Right ventricle myocardium inferior (tissue), 1 donor: ENCODE measurements around the gene TRIO. TPM values are rescaled to one million over a fixed set of nuclear protein-coding genes. Genes with fewer than 3 reads are reported as not detected.

Experiments used
- ATAC-seq: fragments of 200-7000 bp; cut with Tn5 transposase; one replicate; pipeline ENCODE4 v1.9.1; 2020; ENCODE audit warnings: mild to moderate bottlenecking, moderate library complexity
- DNase-seq: peaks from one replicate; pipeline ENCODE4 v3.0.0; 2021; ENCODE audit errors: missing footprints
- intact Hi-C: fragments of 100-400 bp; cut with DNase I; formaldehyde crosslinking; loops from one replicate; pipeline ENCODE4 v1.11.0; 2022
- total RNA-seq: library from RNA; stranded (reverse); fragmentation: NEBNext Ultra II Directional; extraction: Animal tissue kit (Norgen Biotek cat#: 25700); gene quantifications from one replicate; pipeline ENCODE4 v1.2.1, GENCODE V29; 2021
- donor health status: DM: no; HTN: yes; CAD: no; lungs with severe emphysema.

The TRIO gene
- total RNA-seq, 1 donor from 2014 or later: 56.9 TPM

DNA sequence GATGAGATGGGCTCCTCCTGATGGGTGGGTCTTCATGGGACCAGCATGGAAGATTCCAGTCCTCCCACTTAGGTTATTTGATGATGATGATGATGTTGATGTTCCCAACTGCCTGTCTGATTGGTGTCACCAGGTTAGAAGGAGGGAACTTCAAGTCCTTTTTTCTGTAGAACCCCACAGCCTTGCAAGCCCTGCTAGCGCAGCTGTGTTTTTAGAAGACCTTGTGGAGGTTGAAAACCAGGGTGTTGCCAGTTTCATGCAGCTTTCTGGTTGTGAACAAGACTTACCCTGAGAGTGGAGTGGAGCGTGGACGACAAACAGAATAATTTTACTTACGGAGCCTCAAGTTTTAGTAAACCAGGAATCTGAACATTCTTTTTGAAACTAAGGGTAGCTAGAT, 83.0 kb downstream of the TRIO start:
- intact Hi-C loops: no loop called here
- DNase-seq (no peak), ATAC-seq (no peak)

DNA sequence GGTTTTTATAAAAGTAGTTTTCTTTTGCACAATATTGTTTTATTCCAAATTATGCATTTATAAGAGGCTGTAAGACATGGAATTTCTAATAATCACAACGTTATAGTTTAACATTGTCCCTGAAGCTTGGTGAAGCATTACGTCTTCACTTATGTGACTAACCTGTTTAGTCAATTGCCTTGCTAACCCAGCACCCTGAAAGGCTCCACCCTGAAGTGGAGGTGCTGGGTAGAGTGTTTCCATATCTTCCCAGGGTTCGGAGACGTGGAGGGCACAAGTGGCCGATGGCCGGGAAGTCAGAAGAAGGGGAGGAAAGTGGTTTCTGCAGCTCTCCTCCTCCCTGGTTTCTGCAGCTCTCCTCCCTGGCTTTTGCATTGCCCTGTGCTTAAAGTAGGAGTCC, 83.4 kb downstream of the TRIO start:
- no peak for ATAC-seq
- DNase-seq: no peak
- intact Hi-C loops: no loop called here

DNA sequence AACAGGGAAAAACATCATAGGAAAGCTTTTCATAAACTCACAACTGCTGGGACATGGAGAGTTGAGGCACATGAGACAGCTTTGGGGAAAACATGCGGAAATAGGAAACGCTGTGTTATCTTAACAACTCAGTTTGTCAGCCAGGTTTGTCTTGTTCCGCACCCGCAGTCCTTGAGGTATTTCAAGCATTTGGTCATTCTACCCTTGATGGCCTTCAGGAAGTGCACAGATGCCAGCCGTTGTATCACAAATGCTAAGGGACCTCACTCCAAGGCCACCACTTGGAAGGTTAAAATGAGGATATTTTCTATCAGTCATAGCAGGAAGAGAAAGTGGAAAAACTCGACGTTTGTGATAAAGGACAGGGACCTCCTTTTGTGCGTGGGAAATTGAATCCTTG, 83.8 kb downstream of the TRIO start:
- ATAC-seq: no peak
- DNase-seq: no peak
- intact Hi-C loops: no loop called here

DNA sequence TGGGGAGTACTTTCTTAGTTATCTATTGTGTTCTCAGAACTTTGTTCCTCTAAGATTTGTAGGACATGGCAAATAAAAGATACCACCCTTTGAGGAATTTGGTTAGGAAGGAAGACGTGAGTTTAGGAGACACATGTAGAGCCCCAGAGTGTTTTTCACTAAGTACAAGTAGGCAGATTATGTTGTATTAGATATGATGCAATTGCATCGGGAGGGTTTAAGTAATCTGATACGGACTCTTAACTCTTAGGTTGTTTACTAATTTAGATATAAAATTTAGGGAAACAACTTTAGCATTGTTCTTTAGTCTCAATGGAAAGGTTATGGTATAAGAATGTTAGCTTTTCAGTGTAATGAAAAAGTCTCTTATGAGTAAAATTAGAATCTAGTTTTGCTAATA, 84.4 kb downstream of the TRIO start:
- intact Hi-C loops: no loop called here
- no peak for ATAC-seq

DNA sequence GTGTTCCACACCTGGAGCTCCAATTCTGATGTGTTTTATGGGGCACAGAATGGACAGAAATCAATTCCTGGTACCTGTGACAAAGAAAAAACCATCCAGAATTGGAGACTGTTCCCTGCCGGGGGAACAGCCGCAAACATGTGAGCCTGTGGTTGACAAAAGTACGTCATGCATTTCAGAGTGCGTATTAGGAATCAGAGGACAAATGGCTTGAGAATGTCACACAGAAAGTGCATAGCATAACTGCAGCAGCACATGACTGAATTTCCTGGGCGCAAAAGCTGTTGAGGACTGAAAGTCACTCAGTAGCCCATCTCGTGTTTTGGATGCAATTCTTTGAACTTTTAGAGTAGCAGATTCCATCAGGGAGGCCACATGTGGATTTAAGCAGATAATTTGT, 85.1 kb downstream of the TRIO start:
- intact Hi-C loops: no loop called here
- no peak for ATAC-seq
- no peak for DNase-seq

More for the DNA sequence above, 84.4 kb downstream of the TRIO start:
- no peak for DNase-seq

DNA sequence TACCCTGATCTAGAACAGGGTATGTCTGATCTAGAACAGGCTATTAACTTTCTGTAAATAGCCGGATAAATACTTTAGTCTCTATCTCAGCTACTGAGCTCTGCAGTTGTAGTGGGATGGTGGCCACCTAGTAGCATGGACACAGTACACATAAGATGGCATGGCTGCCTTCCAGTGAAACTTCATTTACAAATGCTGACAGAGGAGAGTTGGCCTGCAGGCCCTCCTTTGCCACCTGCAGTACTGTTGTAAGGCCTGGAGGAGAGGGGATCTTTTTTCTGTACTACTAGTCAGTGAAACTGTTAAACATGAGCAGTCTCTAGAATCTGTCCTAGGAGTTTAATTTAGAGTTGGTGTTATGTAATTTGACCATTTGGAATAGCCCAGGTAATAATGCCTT, 86.0 kb downstream of the TRIO start:
- DNase-seq: no peak

DNA sequence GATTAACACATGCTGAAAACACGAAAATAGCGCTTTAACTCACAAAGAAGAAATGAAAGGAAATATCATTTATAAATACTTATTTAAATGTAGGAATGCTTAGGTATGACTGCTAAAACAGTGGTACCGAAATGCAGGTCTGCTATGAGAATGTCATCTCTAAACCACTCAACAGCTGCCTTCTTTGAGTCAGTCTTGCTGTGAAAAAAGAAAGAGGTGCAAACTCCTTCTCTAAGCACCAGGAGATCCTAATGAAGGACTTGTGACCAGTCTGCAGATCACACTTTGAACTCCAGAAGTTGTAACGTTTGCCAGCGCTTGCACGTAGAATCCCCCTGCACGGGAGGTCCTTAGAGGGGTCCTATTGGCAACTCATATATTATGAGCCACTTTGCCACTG, 86.6 kb downstream of the TRIO start:
- DNase-seq (no peak), ATAC-seq (no peak)
- intact Hi-C loops: no loop called here

More for the DNA sequence above, 86.0 kb downstream of the TRIO start:
- intact Hi-C loops: no loop called here
- peak; percentile 71 for ATAC-seq

DNA sequence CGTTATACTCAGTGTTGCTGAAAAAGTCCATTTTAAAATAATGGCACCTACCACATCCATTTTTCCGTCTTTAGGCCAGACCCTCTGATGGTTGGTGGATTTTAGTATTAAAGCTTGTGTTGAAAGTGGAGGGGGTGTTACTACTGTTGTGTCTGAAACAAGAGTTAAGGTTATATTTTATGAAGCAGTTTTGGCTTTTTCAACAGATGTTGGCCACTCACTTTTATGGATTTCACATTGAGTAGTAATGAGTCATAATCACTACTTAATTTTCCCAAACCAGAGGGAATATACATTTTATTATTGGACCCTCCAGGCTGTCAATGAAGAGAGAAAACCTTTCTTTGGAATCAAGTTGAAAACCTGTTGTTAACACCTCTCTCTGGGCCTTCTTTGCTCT, 88.0 kb downstream of the TRIO start:
- intact Hi-C loops: no loop called here
- ATAC-seq (no peak), DNase-seq (no peak)

DNA sequence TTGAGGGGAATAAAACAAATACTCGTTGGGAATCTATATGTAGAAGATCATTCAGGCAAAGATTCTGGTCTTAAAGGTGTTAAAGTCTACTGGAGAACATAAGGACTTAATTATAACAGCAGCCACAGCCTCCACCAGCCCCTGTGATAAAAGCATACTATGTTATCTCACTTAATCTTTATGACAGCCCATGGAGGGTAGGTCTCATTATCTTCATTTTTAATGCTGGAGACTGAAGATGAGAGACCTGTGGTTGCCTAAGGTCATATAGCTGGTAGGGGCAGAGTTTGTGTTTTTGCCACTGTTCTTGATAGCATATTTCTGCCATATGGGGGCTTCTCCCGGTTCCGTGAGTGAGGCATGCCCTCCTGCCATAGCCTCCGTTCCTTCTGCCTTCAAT, 88.7 kb downstream of the TRIO start:
- ATAC-seq: no peak
- DNase-seq: no peak
- intact Hi-C loops: no loop called here

DNA sequence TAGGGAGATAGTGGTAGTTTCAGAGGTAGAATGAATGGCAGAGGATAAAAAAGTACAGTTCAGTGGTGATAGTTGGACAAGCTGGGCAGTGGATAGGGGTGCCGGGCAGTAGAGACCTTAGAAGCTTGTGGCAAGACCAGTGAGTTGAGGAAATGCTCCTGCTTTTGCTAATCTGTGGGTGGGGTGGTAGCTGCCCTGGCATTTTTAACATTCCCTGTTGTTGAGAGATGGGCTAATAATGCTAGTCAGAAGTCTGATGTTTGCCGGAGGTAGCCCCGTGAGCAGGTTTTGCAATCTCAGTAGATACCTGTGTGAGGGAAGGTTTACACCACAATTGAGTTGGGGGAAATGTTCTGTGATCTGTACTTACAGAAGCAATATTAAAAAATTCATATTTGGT, 91.1 kb downstream of the TRIO start:
- intact Hi-C loops: no loop called here
- DNase-seq: no peak
- ATAC-seq: no peak

DNA sequence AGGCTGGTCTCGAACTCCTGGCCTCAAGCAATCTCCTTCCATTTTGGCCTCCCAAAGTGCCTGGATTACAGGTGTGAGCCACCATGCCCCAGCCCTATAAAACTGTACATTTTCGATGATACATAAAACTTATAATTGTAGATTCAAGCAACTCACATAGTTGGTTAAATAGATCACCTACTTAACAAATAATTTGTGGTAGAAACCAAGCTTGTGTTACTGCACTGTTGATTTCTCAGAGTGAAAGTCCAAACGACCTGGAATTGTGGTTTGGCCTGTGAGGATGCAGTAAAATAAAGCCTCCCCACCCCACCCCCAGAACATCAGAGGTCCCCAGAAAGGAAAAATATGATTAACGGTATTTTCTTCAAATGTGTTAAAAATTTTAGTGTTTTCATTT, 92.7 kb downstream of the TRIO start:
- ATAC-seq (no peak), DNase-seq (no peak)

DNA sequence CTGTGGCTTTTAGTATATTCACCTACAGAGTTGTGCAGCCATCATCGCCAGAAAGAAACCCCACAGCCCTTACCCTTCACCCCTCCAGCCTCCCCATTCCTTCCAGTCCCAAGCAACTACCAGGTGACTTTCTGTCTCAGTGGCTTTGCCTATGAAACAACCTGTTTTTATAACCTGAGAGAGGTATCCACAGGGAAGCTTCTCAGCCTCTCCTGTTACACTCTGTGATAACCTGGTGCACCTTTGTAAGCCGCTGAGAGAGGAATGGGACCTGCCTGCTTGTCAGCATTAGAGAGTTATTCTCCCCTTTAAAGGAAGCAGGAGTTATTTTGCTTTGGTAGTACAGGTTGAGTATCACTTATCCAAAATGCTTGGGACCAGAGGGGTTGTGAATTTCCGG, 93.6 kb downstream of the TRIO start:
- ATAC-seq (no peak), DNase-seq (no peak)
- intact Hi-C loops: no loop called here

More for the DNA sequence above, 92.7 kb downstream of the TRIO start:
- intact Hi-C loops: no loop called here

DNA sequence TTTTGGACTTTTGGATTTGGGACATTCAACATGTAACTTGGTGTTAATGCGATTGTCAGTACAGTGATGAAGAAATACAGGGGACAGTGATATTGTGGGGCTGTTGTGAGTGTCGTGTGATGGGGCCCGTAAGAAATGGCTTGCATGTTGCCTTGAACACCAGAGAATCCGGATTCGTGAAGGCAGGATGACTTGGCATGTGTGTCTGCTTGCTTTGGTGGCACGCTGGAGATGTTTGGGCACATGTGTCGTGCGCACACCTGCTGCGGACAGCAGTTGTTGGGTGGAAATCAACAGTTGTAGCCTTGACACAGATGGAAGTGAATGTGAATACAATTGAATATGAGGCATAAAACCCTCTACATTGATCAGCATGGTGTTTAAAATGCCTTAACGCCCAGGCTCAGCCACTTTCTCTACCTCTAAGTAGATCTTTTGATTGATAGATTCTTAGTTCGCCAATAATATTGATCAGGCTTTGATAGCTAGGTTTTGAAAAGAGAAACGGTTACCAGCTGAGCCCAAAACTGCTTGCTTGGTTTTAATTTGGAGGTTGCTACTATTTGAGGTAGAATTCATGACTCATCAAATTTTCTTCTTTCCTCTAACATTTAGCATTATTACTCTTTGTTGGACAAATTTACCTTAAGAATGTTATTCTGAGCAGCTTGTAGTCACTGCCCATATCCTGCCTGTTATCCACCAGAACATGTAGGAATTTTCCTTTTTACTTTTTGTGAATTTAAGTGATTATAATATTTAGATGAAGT, 94.4 kb downstream of the TRIO start:
- DNase-seq (no peak), ATAC-seq (no peak)
- intact Hi-C loops: no loop called here

DNA sequence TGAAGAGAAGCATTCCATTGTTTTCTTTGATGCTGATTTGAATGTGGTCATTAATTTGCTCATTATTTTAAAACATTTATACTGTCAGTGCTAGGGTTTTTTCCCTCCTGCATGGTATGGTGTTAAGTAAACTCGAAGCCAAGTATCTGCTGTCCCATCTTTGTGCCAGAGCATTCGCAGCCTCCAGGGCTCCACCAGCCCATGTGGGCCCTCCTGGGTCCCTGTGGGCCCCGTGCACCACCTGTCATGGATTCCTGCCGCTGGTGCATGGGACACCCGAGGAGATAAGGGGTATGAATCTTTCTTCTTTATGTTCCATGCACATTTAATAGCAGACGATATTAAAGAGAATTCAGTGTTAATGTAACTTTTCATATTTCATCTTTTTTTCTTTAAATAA, 95.1 kb downstream of the TRIO start:
- no peak for ATAC-seq

DNA sequence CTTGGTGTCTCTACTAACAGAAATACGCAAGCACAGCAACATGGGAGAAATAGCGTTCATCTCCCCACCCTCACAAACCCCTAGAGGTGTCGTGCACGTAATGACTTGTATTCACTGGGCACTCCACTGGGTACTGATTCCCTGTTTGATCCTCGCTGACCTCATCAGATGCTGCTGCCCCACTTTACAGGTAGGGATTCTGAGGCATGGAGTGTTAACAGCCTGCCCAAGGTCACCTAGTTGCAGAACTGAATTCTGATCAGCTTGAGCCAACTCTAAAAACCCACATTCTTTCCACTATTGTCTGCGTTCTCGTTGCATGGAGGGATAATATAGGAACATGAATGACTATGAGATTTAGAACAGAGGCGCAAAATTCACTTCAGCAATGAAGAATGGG, 96.3 kb downstream of the TRIO start:
- no peak for ATAC-seq
- intact Hi-C loops: no loop called here
- no peak for DNase-seq

More for the DNA sequence above, 95.1 kb downstream of the TRIO start:
- no peak for DNase-seq
- intact Hi-C loops: no loop called here

DNA sequence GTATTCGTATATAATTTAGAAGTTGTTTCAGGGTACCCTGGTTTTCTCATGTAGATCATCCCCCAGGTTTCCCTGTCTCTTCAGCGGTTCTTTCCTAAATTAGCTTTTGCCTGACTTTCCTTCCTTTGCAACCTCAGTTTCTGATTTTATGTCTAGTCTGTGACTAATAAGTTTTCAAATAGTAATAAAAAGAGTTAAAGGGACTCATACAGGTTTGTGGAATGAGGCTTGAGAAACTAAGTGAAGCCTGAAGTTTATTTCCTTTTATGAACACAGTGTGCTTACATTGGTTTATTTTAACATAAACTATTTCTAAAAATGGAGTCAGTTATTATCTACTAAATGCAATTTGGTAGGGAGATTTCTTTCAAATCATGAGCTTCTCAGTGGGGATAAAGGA, 96.8 kb downstream of the TRIO start:
- ATAC-seq (no peak), DNase-seq (no peak)
- intact Hi-C loops: no loop called here

DNA sequence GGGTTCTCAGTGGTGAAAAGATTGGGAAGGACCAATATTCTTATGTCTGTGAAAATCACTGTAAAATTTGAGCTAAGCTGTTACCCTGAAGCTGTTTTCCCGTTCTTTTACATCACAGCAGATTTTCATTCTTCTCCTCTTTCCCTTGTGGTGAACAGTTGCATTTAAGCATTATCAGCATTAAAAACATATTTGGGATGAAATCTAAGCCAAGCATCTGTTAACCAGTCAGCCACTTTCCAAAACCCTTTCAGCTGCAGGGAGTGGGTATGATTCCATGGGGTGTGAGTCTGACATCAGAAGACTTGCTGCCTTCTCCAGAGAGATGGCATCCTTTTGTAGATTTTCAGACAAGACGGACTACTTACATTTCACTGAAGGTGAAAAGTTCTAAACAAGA, 97.2 kb downstream of the TRIO start:
- no peak for DNase-seq
- intact Hi-C loops: no loop called here
- ATAC-seq: no peak

DNA sequence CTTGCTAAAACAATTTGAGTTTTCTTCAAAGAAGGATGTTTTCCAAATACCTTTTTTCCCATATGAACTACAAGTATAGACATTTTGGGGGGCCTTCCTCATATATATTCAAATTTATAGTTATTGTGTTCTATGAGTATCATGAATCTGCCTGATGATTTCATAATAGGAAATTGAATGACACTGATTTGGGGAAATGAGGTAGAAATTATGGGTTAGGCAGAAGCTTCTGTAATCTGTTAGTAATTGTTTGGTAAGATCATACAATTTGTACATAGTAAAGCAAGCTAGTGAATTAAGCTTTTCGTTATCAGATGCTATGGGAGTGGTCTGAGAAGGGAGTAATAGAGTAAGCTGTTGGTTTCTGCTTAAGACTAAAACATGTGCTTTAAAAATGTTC, 98.0 kb downstream of the TRIO start:
- intact Hi-C loops: no loop called here
- DNase-seq (no peak), ATAC-seq (no peak)

DNA sequence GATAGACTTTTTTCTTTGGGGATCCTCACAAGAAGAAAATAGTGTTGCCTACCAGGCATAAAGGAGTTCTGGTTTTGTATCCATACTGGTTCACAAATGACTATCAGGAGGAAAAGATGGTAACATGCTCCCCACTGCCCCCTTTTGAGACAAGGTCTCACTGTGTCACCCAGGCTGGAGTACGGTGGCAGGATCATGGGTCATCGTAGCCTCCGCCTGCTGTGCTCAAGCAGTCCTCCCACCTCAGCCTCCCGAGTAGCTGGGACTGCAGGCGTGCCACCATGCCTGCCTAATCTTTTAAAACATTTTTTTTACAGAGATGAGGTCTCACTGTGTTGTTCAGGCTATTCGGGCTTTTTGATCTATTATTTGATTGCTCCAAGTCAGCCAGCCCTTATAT, 99.3 kb downstream of the TRIO start:
- DNase-seq (no peak), ATAC-seq (no peak)
- intact Hi-C loops: no loop called here

DNA sequence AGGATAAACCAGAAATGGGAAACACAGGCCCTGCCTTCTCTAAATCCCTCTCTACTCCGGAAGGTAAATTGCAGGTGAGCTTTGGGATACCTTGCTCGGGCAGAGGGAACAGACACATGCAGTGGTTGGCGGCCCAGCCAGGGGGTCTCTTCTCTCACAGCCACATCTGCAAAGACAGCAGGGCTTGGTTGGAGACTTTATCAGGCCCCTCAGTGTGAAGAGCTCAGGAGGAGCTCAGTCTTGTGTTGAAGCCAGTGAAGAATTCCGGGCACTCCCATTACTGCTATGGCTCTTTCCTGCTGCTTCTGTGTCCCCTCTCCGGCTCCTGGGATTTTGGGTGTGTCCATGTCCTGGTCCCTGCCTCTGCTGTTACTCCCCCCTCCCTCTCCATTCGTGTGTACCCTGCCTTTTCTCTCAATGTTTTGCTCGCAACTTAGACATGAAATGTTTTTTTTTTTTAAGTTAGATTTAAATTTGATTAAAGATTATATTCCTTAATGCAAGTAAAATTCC, 99.8 kb downstream of the TRIO start:
- no peak for DNase-seq
- intact Hi-C loops: no loop called here
- ATAC-seq: no peak

DNA sequence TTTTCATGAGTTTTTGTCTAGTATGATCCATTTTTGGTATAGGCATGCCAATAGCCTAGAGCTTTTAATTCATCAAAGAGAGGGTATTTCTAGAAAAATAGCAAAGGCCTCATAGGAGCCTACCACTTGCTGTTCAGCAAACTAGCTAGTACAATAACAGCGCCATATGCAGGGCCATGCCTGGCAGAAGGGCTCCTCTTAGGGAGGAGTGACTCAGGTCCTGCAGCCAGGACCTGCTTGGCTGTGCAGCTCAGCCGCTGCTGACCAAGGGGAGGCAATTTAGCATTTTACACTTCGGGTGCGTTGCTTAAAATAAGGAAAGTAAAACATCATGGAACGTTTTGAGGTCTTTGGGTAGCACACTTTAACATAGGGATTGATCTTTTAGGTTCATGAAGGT, 100.6 kb downstream of the TRIO start:
- intact Hi-C loops: no loop called here
- ATAC-seq (no peak), DNase-seq (no peak)
